ENCODE results near the gene FOXO1. TPM values are rescaled to one million over a fixed set of nuclear protein-coding genes. Genes with fewer than 3 reads are reported as not detected.

The FOXO1 gene
- total RNA-seq, 1 donor from 2014 or later = 13.2 TPM

GRCh38 chr13:40591091-40591490 is 75.3 kb downstream of the FOXO1 start:
- no peak for DNase-seq
- no peaks in the 10 kb centered on the region for H3K27me3 ChIP-seq (ENCODE audit: low read depth)
- H3K9me3 ChIP-seq (replicated peaks) = no peaks in the 10 kb centered on the region
- no peaks in the 10 kb centered on the region for H3K36me3 ChIP-seq
- H3K4me3 ChIP-seq = no peak overlapping the region
- peak overlapping the region; percentile 75 for H3K27ac ChIP-seq (replicated peaks)
- intact Hi-C loops (cut with micrococcal nuclease) = no loop called here
- peaks cover 93% of the 10 kb centered on the region for H3K4me1 ChIP-seq
- no peak for TF ChIP-seq CTCF (IDR thresholded peaks at IDR 0.05; ENCODE audit: borderline replicate concordance)

- no peak for DNase-seq
- Histone ChIP-seq H3K4me1 (peaks cover 93% of the 10 kb centered on the region), H3K36me3 (no peaks in the 10 kb centered on the region), H3K27me3 (ENCODE audit: low read depth) (no peaks in the 10 kb centered on the region), H3K9me3 (replicated peaks) (no peaks in the 10 kb centered on the region), H3K27ac (replicated peaks) (peak overlapping the region; percentile 75), H3K4me3 (peak overlapping the region; percentile 15)
- no peak for TF ChIP-seq CTCF (IDR thresholded peaks at IDR 0.05; ENCODE audit: borderline replicate concordance)
- intact Hi-C loops (cut with micrococcal nuclease) = no loop called here
Measured at GRCh38 chr13:40590112-40590862, 76.2 kb downstream of the FOXO1 start.

DNA sequence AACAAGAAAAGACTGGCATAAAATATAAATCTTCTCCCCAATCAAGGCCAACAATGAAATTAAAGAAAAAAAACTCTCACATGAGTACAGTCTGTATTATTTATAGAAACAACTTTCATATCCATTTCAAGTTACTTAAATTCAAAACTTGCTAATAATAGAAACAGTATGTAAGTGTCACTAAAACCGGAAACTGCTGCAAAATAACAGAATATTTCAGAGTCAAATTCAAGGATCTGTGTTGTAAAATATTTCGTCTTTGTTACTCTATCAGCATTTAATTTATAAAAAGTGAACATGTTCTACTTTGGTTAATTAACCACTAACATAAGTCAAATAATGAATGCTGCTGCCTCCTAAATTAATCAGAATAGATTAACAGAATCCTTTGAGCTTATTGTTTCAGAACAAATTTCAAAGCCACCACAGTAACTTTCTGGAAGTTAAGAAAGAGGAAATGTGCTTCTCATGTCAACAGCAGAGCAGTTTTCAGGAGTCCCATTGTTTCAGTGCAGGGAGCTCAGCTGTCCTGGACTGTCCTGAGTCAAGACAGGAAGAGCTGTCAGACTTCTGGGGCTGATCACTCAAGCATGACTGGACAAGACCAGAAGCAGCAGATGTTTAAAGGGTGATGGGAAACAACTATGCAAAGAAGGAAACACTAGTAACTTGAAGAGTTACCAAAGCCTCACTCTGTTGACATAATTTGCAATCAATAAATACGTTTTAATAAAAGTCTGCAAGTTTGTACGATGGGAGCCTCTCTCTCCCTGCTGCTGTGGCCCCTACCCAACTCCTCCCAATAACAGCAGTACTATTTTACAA is 76.9 kb downstream of the FOXO1 start:
- no peak for DNase-seq
- no peak for TF ChIP-seq CTCF (IDR thresholded peaks at IDR 0.05; ENCODE audit: borderline replicate concordance)
- Histone ChIP-seq H3K27ac (replicated peaks) (peak overlapping the region; percentile 75), H3K4me3 (peak overlapping the region; percentile 15), H3K36me3 (no peaks in the 10 kb centered on the region), H3K4me1 (peaks cover 100% of the 10 kb centered on the region), H3K9me3 (replicated peaks) (no peaks in the 10 kb centered on the region), H3K27me3 (ENCODE audit: low read depth) (no peaks in the 10 kb centered on the region)
- intact Hi-C loops (cut with micrococcal nuclease) = loop anchor here (10.0 kb wide), 1 partner anchor 75 kb away; the partner anchor contains the start of gene FOXO1

DNA sequence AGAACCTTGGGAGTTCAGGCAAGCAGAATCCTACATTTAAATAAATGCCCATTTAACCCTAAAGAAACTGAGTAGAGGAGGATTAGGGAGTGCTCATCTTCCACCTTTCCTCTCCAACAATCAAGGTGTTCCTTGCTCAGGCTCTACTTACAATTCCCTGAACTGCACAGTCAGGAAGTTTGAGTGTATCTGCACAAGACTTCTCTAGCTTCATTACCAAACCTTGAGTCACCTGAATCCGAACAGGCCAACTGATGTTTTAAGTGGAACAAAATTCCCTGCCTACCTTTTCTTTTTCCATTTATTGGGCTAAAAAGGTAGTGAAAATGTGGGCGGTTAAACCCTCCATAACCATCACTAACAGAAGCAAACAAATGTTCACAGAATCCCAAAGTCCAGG is 78.3 kb downstream of the FOXO1 start:
- peaks cover 5% of the 10 kb centered on the region for H3K9me3 ChIP-seq (replicated peaks)
- intact Hi-C loops (cut with micrococcal nuclease) = loop anchor here (10.0 kb wide), 1 partner anchor 77 kb away; the partner anchor contains the start of gene FOXO1
- TF ChIP-seq CTCF (IDR thresholded peaks at IDR 0.05; ENCODE audit: borderline replicate concordance) = no peak
- no peaks in the 10 kb centered on the region for H3K27me3 ChIP-seq (ENCODE audit: low read depth)
- H3K27ac ChIP-seq (replicated peaks) = peak overlapping the region; percentile 75
- no peak overlapping the region for H3K4me3 ChIP-seq
- peaks cover 87% of the 10 kb centered on the region for H3K4me1 ChIP-seq
- no peak for DNase-seq
- no peaks in the 10 kb centered on the region for H3K36me3 ChIP-seq

DNA sequence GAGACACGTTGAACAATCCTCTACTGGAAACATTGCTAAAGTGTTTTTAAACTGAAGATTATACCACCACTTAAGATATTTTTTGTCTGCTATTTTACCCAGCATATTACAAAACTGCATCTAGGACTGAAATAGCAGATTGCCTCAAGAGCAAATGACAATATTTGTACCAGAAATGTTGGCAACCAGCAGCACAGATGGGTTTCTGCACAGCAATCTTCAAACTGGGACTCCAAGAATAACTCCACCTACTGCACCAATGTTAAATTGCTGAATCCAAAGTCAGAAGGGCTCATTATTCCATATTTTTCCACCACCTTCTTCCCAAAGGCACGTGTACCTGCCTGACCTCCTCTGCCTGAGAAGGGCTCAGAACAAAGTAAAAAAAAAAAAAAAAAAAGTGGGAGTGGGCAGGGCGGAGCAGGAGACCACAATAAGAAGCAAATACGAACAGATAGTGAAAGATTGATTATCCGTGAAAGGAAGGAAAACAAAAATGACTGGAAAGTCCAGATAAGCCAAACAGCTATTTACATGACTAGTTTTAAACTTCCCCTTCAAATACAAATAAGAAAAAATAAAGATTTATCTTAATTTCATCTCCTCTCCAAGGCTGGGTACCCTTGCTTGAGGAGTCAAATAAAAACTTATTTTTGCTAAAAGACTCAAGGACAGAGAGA is 79.4 kb downstream of the FOXO1 start:
- Histone ChIP-seq H3K9me3 (replicated peaks) (peaks cover 14% of the 10 kb centered on the region), H3K27ac (replicated peaks) (peak overlapping the region; percentile 75), H3K4me3 (no peak overlapping the region), H3K36me3 (no peaks in the 10 kb centered on the region), H3K4me1 (peaks cover 77% of the 10 kb centered on the region), H3K27me3 (ENCODE audit: low read depth) (no peaks in the 10 kb centered on the region)
- TF ChIP-seq CTCF (IDR thresholded peaks at IDR 0.05; ENCODE audit: borderline replicate concordance) = peak; percentile 33
- intact Hi-C loops (cut with micrococcal nuclease) = loop anchor here (10.0 kb wide), 1 partner anchor 78 kb away; the partner anchor contains the start of gene FOXO1
- no peak for DNase-seq
